GM19463 (cell line): ENCODE data around the gene TRIM45.
"Not testable (repeated sequence)": the region's sequence is repeated elsewhere in the genome, so short reads cannot be mapped to it uniquely, and the experiment has no call there.

Experiments used
- ATAC-seq: cut with Tn5 transposase; IDR thresholded peaks from one replicate; pipeline ENCODE4 v1.9.1; 2021; ENCODE audit warnings: mild to moderate bottlenecking, moderate library complexity; ENCODE audit not compliant: unreplicated experiment

The TRIM45 gene

GRCh38 chr1:117135329-117135728, 13.8 kb upstream of the TRIM45 start:
- no peak for ATAC-seq

- no peak for ATAC-seq
Observed at GRCh38 chr1:117130526-117130925, 9.0 kb upstream of the TRIM45 start.

- no peak for ATAC-seq
Observed at GRCh38 chr1:117128323-117129079, 7.0 kb upstream of the TRIM45 start.

GRCh38 chr1:117127795-117128194, 6.2 kb upstream of the TRIM45 start:
- no peak for ATAC-seq

GRCh38 chr1:117124661-117125060, 3.1 kb upstream of the TRIM45 start:
- ATAC-seq, result no peak

- ATAC-seq, result no peak
Observed at GRCh38 chr1:117123274-117123673, 1.7 kb upstream of the TRIM45 start.

- ATAC-seq, result no peak
Observed at GRCh38 chr1:117122330-117123025, 929 bp upstream of the TRIM45 start.

GRCh38 chr1:117120774-117121588, 568 bp downstream of the TRIM45 start:
- no peak for ATAC-seq

GRCh38 chr1:117119144-117119543, 2.4 kb downstream of the TRIM45 start:
- not testable (repeated sequence) for ATAC-seq

GRCh38 chr1:117118137-117118536, 3.4 kb downstream of the TRIM45 start:
- no peak for ATAC-seq

GRCh38 chr1:117117697-117118096, 3.9 kb downstream of the TRIM45 start:
- ATAC-seq, result no peak

GRCh38 chr1:117116784-117117130, 4.8 kb downstream of the TRIM45 start:
- no peak for ATAC-seq

- no peak for ATAC-seq
Observed at GRCh38 chr1:117116090-117116783, 5.3 kb downstream of the TRIM45 start.

- no peak for ATAC-seq
Observed at GRCh38 chr1:117114877-117115276, 6.7 kb downstream of the TRIM45 start.

GRCh38 chr1:117113199-117113598, 8.3 kb downstream of the TRIM45 start:
- no peak for ATAC-seq

- ATAC-seq, result no peak
Observed at GRCh38 chr1:117112047-117112717, 9.4 kb downstream of the TRIM45 start.

- no peak for ATAC-seq
Observed at GRCh38 chr1:117110774-117111173, 10.8 kb downstream of the TRIM45 start.

- no peak for ATAC-seq
Observed at GRCh38 chr1:117107364-117107763, 14.2 kb downstream of the TRIM45 start.

- ATAC-seq, result no peak
Observed at GRCh38 chr1:117106478-117106877, 15.1 kb downstream of the TRIM45 start.

- no peak for ATAC-seq
Observed at GRCh38 chr1:117105722-117106121, 15.8 kb downstream of the TRIM45 start.

- no peak for ATAC-seq
Observed at GRCh38 chr1:117104986-117105385, 16.6 kb downstream of the TRIM45 start.
